GM11168 (cell line): ENCODE data around the gene CLEC14A.

Experiments used
- in situ Hi-C: fragments of 300-500 bp; cut with MboI; formaldehyde crosslinking; loops from one replicate; pipeline ENCODE4 v1.12.0; 2022; ENCODE audit warnings: low sequenced_read_pairs; ENCODE audit not compliant: unreplicated experiment

CLEC14A gene

DNA sequence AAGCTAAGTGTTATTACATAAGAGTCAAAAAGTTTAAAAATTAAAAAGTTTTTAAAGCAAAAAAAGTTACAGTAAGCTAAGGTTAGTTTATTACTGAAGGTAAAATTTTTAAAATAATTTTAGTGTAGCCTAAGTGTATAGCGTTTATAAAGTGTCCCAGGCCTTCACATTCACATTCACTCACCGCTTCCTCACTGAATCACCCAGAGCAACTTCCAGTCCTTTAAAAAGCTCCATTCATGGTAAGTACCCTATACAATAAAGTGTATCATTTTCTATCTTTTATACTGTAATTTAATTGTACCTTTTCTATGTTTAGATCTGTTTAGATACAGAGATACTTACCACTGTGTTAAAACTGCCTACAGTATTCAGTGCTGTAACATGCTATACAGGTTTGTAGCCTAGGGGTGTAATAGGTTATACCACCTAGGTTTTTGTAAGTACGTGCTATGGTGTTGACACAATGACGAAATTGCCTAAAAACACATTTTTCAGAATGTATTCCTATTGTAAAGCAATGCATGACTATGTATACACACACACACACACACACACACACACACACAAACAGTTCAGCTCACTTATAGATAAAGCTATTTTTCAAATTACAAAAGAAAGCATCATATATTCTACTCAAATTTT lies 3.7 kb downstream of the CLEC14A start:
- in situ Hi-C loops: no loop called here

DNA sequence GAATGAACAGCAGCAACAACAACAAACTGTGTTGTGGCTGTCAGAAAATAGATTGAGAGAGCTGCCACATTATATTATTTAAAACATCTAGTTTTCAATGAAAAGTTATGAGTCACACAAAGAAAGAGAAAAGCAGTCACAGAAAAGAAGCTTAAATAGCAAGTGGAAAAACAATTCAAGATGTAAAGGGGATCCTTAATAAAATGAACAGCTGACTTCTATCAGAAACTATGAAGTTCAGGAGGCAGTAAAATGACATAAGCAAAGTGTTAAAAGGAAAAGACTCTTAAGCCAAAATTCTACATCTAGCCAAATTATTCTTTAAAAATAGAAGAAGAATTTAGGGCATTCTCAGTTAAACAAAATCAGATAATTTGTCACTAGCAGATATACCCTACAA lies 5.6 kb downstream of the CLEC14A start:
- in situ Hi-C loops: no loop called here

DNA sequence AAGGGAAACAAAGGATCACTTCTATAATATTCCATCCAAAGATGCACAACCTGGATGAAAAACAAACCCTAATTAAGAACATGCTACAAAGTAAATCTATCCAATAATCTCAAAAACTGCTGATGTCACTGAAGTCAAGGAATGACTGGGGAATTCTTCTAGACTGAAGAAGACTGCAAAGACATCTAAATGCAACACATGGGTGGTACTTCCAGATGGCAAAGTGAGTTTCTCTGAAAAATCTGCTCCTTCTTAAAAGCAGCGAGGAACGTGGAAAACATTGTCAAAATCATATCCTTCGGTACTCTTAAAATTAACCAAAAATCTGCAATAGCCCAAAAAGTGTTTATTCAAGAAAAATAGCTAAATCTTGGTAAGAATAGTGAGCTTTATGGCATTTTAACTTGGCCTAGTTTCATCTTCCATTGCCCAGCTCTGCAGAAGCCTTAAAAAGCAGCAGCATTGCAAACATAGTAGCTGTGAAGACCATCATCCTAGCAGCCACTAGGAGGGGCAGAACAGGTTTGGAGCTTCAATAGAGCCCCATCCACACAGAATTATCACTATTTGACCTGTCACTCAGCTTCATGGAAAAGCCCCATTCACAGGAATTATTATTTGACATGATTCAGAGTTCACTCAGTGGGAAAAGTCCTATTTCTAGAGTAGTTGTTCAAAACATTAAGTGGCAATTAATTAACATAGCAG lies 7.4 kb downstream of the CLEC14A start:
- in situ Hi-C loops: no loop called here

DNA sequence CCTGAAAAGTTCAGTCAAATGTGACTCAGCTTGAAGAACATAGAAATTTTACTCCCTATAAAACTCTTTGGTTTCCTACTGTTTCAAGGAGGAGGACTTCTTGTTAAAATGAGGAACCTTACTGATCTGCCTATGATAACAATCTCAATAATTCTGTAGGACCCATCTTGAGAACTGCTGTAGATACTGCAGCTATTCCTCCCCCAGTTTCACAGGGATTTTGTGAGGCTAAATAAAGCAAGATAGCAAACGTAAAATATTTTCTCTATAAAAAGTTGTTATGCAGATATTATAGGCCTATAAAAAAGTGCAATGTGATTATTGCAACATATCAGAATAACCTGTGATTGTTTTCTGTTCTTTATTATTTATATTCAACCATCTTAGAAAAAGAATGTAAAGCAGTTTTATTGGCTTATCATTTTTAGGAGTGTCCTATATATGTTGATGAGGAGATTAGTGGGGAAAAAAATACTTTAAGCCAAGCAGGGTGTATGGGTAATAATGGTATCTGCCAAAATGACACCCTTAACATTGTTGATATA lies 12.1 kb downstream of the CLEC14A start:
- in situ Hi-C loops: no loop called here

DNA sequence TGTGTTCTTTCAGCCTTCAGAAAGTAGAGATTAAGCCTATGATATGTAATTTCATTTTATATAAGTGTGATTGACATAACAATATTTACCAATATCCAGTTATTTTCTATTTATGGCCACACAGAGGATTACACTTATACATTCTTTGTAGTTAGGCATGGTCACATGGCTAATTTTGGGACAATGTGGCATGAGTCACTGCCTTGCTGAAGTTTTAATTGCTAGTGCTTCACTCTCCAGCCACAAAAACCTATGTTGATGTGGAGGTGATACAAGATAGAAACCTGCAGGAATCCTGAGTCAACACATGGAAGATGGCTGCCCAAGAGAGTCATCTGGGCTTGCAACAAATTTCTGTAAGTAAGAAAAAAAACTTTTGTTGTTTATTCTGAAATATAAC lies 17.0 kb downstream of the CLEC14A start:
- in situ Hi-C loops: no loop called here

DNA sequence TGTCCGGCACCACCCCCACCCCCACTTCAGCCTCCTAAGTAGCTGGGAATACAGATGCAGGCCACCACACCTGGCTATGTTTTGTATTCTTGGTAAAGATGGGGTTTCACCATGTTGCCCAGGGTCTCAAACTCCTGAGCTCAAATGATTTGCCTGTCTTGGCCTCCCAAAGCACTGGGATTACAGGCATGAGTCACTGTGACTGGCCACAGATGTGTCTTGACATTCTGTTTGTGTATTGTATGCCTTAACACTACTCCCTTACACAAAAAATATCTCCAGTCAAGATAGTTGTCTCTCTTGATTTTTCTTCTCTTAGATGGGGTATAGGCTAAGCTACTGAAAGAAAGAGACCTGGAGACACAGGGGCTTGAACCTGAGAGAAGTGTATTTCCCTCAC lies 17.6 kb downstream of the CLEC14A start:
- in situ Hi-C loops: no loop called here

DNA sequence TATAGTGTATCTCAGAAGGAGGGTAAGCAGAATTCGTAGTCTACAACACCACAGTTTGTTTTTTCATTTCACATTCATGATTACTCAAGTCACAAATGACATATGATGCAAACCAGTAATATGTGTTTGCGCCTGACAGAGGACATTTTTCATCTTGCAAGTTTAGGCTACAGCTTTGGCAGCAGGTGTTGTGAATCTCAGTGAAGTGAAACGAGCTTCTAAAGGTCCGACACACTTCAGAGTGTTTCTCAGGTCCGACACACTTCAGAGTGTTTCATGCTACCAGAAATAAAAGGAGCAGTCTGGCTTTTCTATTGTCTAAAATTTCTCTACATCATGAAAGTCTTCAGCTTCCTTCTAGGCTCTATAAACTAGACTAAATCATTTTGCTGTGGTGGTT lies 22.7 kb downstream of the CLEC14A start:
- in situ Hi-C loops: no loop called here

DNA sequence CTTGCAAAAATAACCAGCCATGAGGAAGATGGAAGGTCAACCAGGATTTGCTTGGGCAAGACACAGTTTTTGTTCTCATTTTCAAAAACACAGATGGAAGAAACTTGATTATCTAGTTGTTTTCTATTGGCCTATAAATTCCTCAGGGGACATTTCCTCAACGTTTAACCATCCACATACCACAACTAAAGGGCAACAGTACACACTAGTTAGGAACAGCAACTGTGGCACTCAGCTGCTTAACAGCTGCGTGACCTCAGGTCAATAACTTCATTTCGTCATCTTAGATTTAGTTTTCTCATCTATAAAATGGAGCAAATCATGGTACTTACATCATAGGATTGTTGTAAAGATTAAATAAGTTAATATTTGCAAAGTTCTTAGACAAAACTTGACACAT lies 29.5 kb downstream of the CLEC14A start:
- in situ Hi-C loops: no loop called here

DNA sequence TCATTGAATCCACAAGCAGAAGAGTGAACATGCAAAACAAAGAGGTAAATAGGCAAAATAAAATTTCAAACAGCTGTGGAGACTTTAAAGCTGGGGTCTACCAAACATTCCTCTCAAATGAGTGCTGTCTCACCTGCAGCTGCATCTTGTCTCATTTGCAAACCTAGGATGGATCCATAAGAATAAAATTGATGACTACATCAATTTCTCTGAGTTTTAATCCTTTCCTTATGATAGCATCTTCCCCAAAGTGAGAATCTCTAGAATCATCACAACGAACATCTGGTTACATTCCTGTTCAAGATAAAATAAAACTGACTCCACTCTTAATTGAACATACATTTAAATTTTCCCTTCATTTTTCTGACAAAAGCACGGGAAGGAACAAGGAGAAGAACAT lies 29.9 kb downstream of the CLEC14A start:
- in situ Hi-C loops: no loop called here

DNA sequence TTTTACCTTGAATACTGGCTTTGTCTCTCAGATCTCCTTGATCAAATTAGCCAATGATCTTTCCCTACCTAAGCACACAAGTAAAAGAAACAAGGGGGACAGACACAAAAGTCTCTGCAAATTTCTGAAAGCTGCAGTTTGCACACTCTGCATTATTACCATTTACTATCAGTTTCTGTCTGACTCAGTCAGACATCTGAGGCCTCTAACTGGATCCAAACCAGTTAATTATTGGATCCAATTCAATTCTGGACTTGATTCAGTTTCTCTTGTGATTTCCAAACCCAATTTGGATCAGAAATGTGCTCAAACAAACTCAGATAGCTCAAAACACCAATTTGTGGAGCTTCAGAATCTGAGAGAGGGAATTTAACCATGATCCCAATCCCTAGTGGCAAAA lies 31.6 kb downstream of the CLEC14A start:
- in situ Hi-C loops: no loop called here

DNA sequence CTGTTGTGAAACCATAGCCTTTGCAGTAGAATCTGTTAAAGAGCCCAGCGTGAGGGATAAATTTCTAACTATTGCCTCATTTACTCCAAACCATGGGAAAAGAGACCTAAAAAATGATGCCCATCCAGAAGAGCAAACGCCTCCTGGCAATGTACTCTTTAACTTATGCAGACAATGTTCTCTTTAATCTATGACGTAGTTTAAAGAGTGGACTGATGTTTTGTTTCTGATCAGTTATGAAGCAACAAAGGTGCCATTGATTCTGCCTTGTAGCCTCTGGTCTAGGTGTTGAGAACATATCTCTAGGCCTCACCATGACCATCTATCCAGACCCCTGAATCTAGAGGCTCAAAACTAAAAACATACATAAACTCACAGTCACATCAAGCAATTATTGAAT lies 34.8 kb downstream of the CLEC14A start:
- in situ Hi-C loops: no loop called here

DNA sequence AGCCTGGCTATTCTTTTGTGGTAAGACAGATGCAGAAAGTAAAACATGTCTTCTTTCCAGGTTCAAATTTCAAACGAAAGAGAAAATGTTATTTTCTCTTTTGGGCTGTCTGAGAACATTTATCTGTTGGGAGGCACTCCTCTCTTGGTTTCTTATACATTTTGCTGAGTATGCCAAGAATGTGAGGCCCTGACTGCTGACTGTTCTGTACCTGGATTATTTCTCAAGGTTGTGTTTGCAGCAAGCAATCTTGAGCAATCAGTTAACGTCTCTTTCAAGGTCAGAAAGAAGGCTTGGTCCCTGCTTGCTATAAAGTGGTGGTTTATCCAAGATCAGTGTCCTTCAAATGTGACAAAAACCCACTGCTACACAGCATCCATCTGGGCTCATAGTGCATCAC lies 38.3 kb downstream of the CLEC14A start:
- in situ Hi-C loops: no loop called here

DNA sequence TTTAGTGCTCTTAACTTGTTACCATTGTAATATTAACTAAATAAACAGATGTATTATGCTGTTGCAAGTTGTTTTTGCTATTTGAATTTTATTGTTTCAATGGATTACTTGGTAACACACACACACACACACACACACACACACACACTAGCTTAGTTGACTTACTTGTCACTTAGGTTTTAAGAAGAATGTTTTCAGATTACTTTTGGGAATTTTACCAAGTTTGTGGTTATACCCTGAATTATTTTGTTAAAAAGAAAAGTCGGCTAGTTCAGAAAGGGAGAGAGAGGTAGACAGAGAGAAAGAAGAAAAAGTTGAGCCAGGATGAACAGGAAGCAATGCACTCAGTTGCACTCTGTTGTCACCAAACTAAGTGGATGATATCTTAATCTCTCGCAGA lies 42.9 kb downstream of the CLEC14A start:
- in situ Hi-C loops: no loop called here

DNA sequence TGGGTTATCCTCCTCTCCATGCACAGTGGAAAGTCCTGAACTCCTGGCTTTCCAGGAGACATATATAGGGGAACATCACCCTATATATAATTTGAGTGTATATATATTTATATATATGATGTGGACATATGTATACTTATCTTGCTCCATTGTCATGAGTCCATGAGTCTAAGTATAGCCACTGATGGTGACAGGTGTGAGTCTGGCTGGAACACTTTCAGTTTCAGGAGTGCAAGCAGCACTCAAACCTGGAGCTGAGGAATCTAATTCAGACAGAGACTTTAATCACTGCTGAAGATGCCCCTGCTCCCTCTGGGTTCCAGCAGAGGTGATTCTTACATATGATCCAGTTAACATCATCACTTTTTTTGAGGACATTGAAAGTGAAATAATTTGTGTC lies 43.8 kb downstream of the CLEC14A start:
- in situ Hi-C loops: no loop called here

DNA sequence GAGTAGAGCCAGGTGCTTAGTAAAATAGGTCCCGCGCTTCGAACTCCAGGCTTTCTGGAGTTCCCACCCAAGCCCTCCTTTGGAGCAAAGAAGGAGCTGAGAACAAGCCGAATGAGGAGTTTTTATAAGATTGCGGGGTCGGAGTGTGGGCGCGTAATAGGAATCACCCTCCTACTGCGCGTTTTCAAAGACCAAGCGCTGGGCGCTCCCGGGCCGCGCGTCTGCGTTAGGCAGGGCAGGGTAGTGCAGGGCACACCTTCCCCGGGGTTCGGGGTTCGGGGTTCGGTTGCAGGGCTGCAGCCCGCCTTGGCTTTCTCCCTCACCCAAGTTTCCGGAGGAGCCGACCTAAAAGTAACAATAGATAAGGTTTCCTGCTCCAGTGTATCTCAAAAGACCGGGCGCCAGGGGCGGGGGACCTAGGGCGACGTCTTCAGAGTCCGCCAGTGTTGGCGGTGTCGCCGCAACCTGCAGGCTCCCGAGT lies 44.6 kb downstream of the CLEC14A start:
- in situ Hi-C loops: no loop called here

DNA sequence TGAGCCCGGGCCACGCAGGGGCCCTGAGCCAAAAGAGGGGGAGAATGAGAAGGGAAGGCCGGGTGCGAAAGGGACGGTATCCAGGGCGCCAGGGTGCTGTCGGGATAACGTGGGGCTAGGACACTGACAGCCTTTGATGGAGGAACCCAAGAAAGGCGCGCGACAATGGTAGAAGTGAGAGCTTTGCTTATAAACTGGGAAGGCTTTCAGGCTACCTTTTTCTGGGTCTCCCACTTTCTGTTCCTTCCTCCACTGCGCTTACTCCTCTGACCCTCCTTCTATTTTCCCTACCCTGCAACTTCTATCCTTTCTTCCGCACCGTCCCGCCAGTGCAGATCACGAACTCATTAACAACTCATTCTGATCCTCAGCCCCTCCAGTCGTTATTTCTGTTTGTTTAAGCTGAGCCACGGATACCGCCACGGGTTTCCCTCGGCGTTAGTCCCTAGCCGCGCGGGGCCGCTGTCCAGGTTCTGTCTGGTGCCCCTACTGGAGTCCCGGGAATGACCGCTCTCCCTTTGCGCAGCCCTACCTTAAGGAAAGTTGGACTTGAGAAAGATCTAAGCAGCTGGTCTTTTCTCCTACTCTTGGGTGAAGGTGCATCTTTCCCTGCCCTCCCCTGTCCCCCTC lies 45.2 kb downstream of the CLEC14A start:
- in situ Hi-C loops: no loop called here

DNA sequence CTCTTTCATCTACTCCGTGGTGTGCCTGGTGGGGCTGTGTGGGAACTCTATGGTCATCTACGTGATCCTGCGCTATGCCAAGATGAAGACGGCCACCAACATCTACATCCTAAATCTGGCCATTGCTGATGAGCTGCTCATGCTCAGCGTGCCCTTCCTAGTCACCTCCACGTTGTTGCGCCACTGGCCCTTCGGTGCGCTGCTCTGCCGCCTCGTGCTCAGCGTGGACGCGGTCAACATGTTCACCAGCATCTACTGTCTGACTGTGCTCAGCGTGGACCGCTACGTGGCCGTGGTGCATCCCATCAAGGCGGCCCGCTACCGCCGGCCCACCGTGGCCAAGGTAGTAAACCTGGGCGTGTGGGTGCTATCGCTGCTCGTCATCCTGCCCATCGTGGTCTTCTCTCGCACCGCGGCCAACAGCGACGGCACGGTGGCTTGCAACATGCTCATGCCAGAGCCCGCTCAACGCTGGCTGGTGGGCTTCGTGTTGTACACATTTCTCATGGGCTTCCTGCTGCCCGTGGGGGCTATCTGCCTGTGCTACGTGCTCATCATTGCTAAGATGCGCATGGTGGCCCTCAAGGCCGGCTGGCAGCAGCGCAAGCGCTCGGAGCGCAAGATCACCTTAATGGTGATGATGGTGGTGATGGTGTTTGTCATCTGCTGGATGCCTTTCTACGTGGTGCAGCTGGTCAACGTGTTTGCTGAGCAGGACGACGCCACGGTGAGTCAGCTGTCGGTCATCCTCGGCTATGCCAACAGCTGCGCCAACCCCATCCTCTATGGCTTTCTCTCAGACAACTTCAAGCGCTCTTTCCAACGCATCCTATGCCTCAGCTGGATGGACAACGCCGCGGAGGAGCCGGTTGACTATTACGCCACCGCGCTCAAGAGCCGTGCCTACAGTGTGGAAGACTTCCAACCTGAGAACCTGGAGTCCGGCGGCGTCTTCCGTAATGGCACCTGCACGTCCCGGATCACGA lies 46.0 kb downstream of the CLEC14A start:
- in situ Hi-C loops: no loop called here

DNA sequence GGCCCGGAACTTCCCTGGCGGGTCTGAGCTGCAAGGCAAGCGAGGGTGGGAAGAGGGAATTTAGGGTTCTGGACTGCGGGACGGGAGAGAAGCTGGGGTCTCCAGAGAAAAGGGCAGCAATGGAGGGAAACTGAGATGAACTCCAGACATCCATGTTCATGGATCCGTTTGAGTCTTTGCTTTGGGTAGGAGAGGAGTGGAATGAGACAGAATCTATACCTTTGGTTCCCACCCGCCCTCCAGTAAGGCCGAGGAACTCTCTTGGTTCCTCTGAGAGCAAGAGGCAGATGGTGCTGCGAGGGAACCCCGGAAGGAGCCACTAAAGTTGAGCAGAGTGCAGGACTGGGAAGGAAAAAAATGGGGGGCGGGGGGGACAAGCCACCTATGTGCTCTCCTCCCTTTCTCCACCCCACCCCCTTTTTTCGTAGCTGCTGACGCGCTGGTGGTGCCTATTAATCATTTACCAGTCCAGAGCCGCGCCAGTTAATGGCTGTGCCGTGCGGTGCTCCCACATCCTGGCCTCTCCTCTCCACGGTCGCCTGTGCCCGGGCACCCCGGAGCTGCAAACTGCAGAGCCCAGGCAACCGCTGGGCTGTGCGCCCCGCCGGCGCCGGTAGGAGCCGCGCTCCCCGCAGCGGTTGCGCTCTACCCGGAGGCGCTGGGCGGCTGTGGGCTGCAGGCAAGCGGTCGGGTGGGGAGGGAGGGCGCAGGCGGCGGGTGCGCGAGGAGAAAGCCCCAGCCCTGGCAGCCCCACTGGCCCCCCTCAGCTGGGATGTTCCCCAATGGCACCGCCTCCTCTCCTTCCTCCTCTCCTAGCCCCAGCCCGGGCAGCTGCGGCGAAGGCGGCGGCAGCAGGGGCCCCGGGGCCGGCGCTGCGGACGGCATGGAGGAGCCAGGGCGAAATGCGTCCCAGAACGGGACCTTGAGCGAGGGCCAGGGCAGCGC lies 47.0 kb downstream of the CLEC14A start:
- in situ Hi-C loops: no loop called here
